Measurements from ENCODE around the gene DGKZ. TPM values are rescaled to one million over a fixed set of nuclear protein-coding genes. Genes with fewer than 3 reads are reported as not detected.

DGKZ gene
- total and polyA plus RNA-seq, 2 experiments from 2014 or later, result 21.4 to 62.7 TPM

DNA sequence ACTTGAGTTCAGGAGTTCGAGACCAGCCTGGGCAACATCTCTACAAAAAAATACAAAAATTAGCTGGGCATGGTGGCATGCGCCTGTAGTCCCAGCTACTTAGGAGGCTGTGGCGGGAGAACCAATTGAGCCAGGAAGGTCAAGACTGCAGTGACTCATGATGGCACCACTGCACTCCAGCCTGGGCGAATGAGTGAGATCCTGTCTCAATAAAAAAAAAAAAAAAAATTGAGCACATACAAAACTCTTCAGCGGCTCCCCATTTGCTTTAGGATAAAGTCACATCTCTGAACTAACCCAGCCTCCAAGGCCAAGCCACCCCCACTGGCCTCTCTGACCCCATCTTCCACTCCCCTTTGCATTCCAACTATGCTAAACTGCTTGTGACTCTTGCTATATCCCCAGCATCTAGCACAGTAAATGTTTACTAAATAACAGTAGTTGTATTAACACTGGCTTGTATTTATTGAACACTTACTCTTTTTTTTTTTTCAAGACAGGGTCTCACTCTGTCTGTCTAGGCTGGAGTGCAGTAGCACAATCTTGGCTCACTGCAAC is 40.9 kb upstream of the DGKZ start:
- Histone ChIP-seq H3K9me3 (ENCODE audit: low read depth) (no peaks in the 10 kb centered on the region), H3K27ac (0 out of 2 replicates have a peak overlapping the region, but pooled peaks have one; percentile 8), H3K4me3 (no peak overlapping the region), H3K79me2 (ENCODE audit: insufficient read depth) (peaks cover 80% of the 10 kb centered on the region), H3K27me3 (replicated peaks; ENCODE audit: insufficient read depth) (no peaks in the 10 kb centered on the region), H3K4me1 (ENCODE audit: insufficient read depth) (peaks cover 20% of the 10 kb centered on the region), H3K36me3 (ENCODE audit: low read depth) (peaks cover 32% of the 10 kb centered on the region), H3K9me2 (ENCODE audit: insufficient read depth) (no peaks in the 10 kb centered on the region), H2AFZ (no peak overlapping the region), H3K4me2 (ENCODE audit: unreplicated experiment) (no peak overlapping the region), H3F3A (ENCODE audit: insufficient read depth) (peaks cover 27% of the 10 kb centered on the region), H4K20me1 (ENCODE audit: insufficient read depth) (no peaks in the 10 kb centered on the region), H3K9ac (no peak overlapping the region)
- in situ Hi-C loops (cut with MboI), result no loop called here
- DNase-seq, result peak; percentile 62
- TF ChIP-seq EZH2phosphoT487 (IDR thresholded peaks at IDR 0.05; ENCODE audit: insufficient read depth, low read depth) (no peak), EZH2 (IDR thresholded peaks at IDR 0.05; ENCODE audit: insufficient read depth, poor library complexity, severe bottlenecking) (no peak)
- 56 to 60% methylated on average over 5 of the region's 5 CpGs for WGBS, 2 experiments (ENCODE audit: low coverage in 1 of 2, low lambda C conversion rate in 2 of 2, missing lambda C conversion rate in 2 of 2)

DNA sequence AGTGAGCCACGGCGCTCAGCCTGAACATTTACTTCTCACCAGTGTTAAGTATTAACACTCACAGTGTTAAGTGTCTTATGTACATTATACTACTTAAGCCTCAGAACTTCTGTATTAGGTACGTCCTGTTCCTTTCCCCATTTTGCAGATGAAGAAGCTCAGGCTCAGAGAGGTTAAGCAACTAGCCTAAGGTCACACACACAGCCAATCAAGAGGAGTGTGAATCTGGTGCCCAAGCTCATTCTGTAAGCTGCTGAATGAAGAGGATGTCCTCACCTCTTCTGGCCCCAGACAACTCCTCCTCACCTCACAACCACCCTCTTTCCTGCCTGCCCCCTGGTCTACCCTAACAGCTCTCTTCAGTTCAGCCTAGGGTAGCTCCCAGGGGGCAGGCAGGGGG is 39.9 kb upstream of the DGKZ start:
- TF ChIP-seq EZH2 (IDR thresholded peaks at IDR 0.05; ENCODE audit: insufficient read depth, poor library complexity, severe bottlenecking), result no peak
- no peak for TF ChIP-seq EZH2phosphoT487 (IDR thresholded peaks at IDR 0.05; ENCODE audit: insufficient read depth, low read depth)
- 0 out of 2 replicates have a peak overlapping the region, but pooled peaks have one; percentile 0 for H3K27ac ChIP-seq
- no peaks in the 10 kb centered on the region for H4K20me1 ChIP-seq (ENCODE audit: insufficient read depth)
- H3K9me2 ChIP-seq (ENCODE audit: insufficient read depth), result no peaks in the 10 kb centered on the region
- H3F3A ChIP-seq (ENCODE audit: insufficient read depth), result peaks cover 20% of the 10 kb centered on the region
- 84 to 92% methylated on average over 3 of the region's 3 CpGs for WGBS, 2 experiments (ENCODE audit: low coverage in 1 of 2, low lambda C conversion rate in 2 of 2, missing lambda C conversion rate in 2 of 2)
- H3K36me3 ChIP-seq (ENCODE audit: low read depth), result peaks cover 41% of the 10 kb centered on the region
- H3K79me2 ChIP-seq (ENCODE audit: insufficient read depth), result peaks cover 81% of the 10 kb centered on the region
- peaks cover 20% of the 10 kb centered on the region for H3K4me1 ChIP-seq (ENCODE audit: insufficient read depth)
- no peaks in the 10 kb centered on the region for H3K9me3 ChIP-seq (ENCODE audit: low read depth)
- no peak overlapping the region for H3K4me2 ChIP-seq (ENCODE audit: unreplicated experiment)
- H3K9ac ChIP-seq, result no peak overlapping the region
- H2AFZ ChIP-seq, result no peak overlapping the region
- H3K4me3 ChIP-seq, result no peak overlapping the region
- no peaks in the 10 kb centered on the region for H3K27me3 ChIP-seq (replicated peaks; ENCODE audit: insufficient read depth)
- no peak for DNase-seq
- in situ Hi-C loops (cut with MboI), result no loop called here

DNA sequence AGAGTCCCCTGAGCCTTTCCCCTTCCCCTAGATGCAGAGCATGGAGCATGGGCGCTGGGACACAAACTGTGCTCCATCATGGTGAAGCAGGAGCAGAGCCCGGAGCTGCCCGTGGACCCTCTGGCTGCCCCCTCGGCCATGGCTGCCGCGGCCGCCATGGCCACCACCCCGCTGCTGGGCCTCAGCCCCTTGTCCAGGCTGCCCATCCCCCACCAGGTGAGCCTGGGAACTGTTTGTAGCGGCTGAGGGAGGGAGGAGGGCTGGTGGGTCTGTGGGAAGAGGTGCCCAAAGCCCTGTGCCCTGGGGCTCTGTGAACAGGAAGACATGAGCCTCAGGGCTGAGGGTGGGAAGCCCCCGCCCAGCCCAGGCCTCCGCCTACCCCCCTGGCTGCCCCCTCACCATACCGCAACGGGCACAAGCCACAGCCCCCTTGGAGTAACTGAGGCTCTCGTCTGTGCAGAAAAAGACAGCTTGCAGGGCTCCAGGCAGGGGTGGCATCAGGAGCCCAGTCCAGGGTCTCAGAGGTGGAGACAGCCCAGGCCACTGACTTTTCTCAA is 39.4 kb upstream of the DGKZ start:
- Histone ChIP-seq H3K79me2 (ENCODE audit: insufficient read depth) (peaks cover 78% of the 10 kb centered on the region), H3K27me3 (replicated peaks; ENCODE audit: insufficient read depth) (no peaks in the 10 kb centered on the region), H4K20me1 (ENCODE audit: insufficient read depth) (no peaks in the 10 kb centered on the region), H3K4me1 (ENCODE audit: insufficient read depth) (peaks cover 20% of the 10 kb centered on the region), H2AFZ (no peak overlapping the region), H3K27ac (peak overlapping the region; percentile 61; the same call in 1 of the 2 replicates), H3K9me2 (ENCODE audit: insufficient read depth) (no peaks in the 10 kb centered on the region), H3F3A (ENCODE audit: insufficient read depth) (peaks cover 17% of the 10 kb centered on the region), H3K4me2 (ENCODE audit: unreplicated experiment) (no peak overlapping the region), H3K9me3 (ENCODE audit: low read depth) (no peaks in the 10 kb centered on the region), H3K4me3 (no peak overlapping the region), H3K36me3 (ENCODE audit: low read depth) (peaks cover 42% of the 10 kb centered on the region), H3K9ac (no peak overlapping the region)
- DNase-seq, result no peak
- WGBS, 2 experiments (ENCODE audit: low coverage in 1 of 2, low lambda C conversion rate in 2 of 2, missing lambda C conversion rate in 2 of 2), result 68 to 69% methylated on average over 12 to 14 of the region's 14 CpGs
- in situ Hi-C loops (cut with MboI), result no loop called here
- TF ChIP-seq EZH2phosphoT487 (IDR thresholded peaks at IDR 0.05; ENCODE audit: insufficient read depth, low read depth) (no peak), EZH2 (IDR thresholded peaks at IDR 0.05; ENCODE audit: insufficient read depth, poor library complexity, severe bottlenecking) (no peak)

DNA sequence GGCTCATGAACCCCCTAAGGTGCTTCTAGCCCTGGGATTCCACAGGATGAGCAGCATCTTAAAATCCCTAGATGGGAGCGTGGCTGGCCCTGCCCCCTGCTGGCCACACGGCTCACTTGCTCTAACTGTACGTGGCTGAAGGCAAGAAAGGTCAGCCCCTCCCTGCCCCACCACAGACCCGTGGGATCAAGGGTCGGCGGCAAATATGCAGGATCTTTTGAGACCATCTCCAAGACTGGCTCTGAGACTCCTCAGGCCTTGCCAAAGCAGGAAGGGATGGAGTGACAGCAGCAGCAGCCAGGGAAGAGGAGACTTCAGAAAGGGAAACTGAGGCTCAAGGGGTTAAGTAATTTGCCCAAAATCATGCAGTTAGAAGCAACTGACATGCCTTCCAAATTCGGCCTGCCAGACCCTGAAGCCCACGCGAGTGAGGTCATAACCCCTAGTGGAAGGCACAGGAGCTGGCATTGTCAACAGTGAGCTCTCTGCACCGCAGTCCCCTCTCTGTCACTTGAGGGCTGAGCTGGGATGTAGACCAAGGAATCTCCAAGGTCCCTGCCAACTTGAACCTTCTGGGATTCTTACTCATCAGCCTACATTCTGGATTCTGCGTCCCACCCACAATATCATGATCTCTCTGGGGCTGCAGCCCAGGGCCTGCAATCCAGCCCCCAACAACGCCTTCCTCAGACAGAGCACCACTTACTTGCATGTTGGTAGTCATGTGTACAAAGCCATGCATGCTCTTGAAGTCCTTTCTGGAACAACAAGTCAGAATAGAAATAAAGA is 38.4 kb upstream of the DGKZ start:
- H3K27ac ChIP-seq, result peak overlapping the region; percentile 61

More for the DNA sequence above, 38.4 kb upstream of the DGKZ start:
- no peak overlapping the region for H3K4me3 ChIP-seq
- H3K4me1 ChIP-seq (ENCODE audit: insufficient read depth), result peaks cover 20% of the 10 kb centered on the region
- H2AFZ ChIP-seq, result no peak overlapping the region
- no peaks in the 10 kb centered on the region for H4K20me1 ChIP-seq (ENCODE audit: insufficient read depth)
- H3K27me3 ChIP-seq (replicated peaks; ENCODE audit: insufficient read depth), result no peaks in the 10 kb centered on the region
- H3F3A ChIP-seq (ENCODE audit: insufficient read depth), result peaks cover 24% of the 10 kb centered on the region; the same call in 1 of the 2 replicates
- peak; percentile 79 for DNase-seq
- TF ChIP-seq EZH2phosphoT487 (IDR thresholded peaks at IDR 0.05; ENCODE audit: insufficient read depth, low read depth), result no peak
- no peak for TF ChIP-seq EZH2 (IDR thresholded peaks at IDR 0.05; ENCODE audit: insufficient read depth, poor library complexity, severe bottlenecking)
- peak overlapping the region; percentile 31 for H3K4me2 ChIP-seq (ENCODE audit: unreplicated experiment)
- H3K36me3 ChIP-seq (ENCODE audit: low read depth), result peaks cover 44% of the 10 kb centered on the region
- peak overlapping the region; percentile 45; the same call in 1 of the 2 replicates for H3K9ac ChIP-seq
- no peaks in the 10 kb centered on the region for H3K9me3 ChIP-seq (ENCODE audit: low read depth)
- 11 to 20% methylated on average over 12 of the region's 12 CpGs for WGBS, 2 experiments (ENCODE audit: low coverage in 1 of 2, low lambda C conversion rate in 2 of 2, missing lambda C conversion rate in 2 of 2)
- in situ Hi-C loops (cut with MboI), result no loop called here
- H3K79me2 ChIP-seq (ENCODE audit: insufficient read depth), result peaks cover 75% of the 10 kb centered on the region
- H3K9me2 ChIP-seq (ENCODE audit: insufficient read depth), result no peaks in the 10 kb centered on the region

All from GM23248 (cell line).